ENCODE measurements around the gene NUP107.

The NUP107 gene

DNA sequence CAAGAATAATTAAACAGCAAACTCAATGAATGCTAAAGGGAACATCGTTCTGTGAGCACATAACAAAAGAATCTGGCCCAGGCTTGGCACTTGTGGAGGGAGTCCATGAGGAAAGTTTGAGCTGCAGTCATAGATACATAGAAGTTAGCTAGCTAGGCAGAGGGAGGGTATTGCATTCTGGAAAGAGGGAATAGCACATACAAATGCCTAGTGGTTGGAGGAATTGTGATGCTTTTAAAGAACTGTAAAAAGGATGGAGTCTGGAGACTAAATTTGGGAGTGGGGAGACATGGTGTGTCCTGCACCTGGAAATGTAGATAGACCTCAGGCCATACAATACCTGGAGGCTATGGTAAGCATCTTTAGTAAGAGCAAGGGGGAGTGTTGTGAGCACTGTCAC lies 83.2 kb downstream of the NUP107 start:
- H3K9me3 ChIP-seq (ENCODE audit: control insufficient read depth, low read length): no peaks in the 10 kb centered on the region
- H3K4me1 ChIP-seq (ENCODE audit: control insufficient read depth, insufficient read depth, low read length, poor library complexity, severe bottlenecking): no peaks in the 10 kb centered on the region
- no peaks in the 10 kb centered on the region for H3K27me3 ChIP-seq (replicated peaks; ENCODE audit: control insufficient read depth, insufficient read depth, low read length, poor library complexity, severe bottlenecking)
- no peak overlapping the region for H3K4me3 ChIP-seq (ENCODE audit: insufficient read depth, low read depth, low read length, poor library complexity, severe bottlenecking)
- no peak for DNase-seq
- H3K36me3 ChIP-seq (ENCODE audit: control insufficient read depth, insufficient read depth, low read length): no peaks in the 10 kb centered on the region
- H3K27ac ChIP-seq (ENCODE audit: insufficient read depth, low read length, poor library complexity, severe bottlenecking): no peak overlapping the region

DNA sequence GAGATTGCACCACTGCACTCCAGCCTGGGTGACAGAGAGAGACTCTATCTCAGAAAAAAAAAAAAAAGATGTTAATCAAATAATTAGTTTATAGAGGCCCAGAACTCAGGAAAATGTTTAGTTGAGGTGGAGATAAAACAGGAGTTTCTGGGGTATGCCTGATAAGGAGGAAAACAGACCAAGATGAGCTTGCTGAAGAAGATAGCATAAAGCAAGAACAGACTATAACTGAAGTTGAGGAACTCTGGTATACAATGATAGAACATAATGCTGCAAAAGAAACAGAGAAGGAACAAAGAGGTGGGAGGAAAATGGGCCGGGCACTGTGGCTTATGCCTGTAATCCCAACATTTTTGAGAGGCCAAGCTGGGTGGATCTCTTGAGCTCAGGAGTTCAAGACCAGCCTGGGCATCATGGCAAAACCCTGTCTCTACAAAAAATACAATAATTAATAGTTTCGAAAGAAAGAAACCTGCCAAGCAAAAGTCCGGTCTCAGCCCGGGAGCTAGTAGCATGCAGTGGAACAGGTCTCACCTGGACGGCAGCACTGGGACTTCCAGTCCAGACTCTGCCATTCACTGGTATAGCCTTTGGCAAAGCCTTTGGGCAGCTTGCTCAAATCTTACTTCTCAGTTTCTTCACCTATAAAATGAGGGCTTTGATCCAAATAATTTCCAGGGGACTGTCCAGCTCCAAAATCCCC lies 84.6 kb downstream of the NUP107 start:
- Histone ChIP-seq H3K4me3 (ENCODE audit: insufficient read depth, low read depth, low read length, poor library complexity, severe bottlenecking) (no peak overlapping the region), H3K27me3 (replicated peaks; ENCODE audit: control insufficient read depth, insufficient read depth, low read length, poor library complexity, severe bottlenecking) (no peaks in the 10 kb centered on the region), H3K4me1 (ENCODE audit: control insufficient read depth, insufficient read depth, low read length, poor library complexity, severe bottlenecking) (no peaks in the 10 kb centered on the region), H3K36me3 (ENCODE audit: control insufficient read depth, insufficient read depth, low read length) (no peaks in the 10 kb centered on the region), H3K27ac (ENCODE audit: insufficient read depth, low read length, poor library complexity, severe bottlenecking) (no peak overlapping the region), H3K9me3 (ENCODE audit: control insufficient read depth, low read length) (no peaks in the 10 kb centered on the region)
- no peak for DNase-seq

DNA sequence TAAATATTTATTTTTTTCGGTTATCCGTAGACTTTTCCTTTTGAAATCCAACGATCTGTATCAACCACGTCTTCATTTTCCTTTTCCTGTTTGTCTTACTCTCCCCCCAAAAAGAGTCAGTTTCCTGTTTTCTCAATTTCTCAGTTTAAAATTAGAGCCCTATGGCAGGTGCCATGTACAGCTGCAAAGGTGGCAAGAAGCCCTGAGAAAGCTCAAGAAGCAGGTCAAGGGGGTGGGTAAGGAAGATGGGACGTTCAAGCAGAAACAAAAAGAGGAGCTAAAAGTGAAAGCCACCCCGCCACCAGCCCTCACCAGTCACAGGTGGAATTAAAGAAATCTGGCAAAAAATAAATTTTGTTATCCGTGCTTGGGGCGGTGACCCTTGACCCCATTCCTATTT lies 85.9 kb downstream of the NUP107 start:
- Histone ChIP-seq H3K27me3 (replicated peaks; ENCODE audit: control insufficient read depth, insufficient read depth, low read length, poor library complexity, severe bottlenecking) (no peaks in the 10 kb centered on the region), H3K4me3 (ENCODE audit: insufficient read depth, low read depth, low read length, poor library complexity, severe bottlenecking) (no peak overlapping the region), H3K27ac (ENCODE audit: insufficient read depth, low read length, poor library complexity, severe bottlenecking) (no peak overlapping the region), H3K4me1 (ENCODE audit: control insufficient read depth, insufficient read depth, low read length, poor library complexity, severe bottlenecking) (no peaks in the 10 kb centered on the region), H3K9me3 (ENCODE audit: control insufficient read depth, low read length) (no peaks in the 10 kb centered on the region), H3K36me3 (ENCODE audit: control insufficient read depth, insufficient read depth, low read length) (no peaks in the 10 kb centered on the region)
- DNase-seq: no peak

DNA sequence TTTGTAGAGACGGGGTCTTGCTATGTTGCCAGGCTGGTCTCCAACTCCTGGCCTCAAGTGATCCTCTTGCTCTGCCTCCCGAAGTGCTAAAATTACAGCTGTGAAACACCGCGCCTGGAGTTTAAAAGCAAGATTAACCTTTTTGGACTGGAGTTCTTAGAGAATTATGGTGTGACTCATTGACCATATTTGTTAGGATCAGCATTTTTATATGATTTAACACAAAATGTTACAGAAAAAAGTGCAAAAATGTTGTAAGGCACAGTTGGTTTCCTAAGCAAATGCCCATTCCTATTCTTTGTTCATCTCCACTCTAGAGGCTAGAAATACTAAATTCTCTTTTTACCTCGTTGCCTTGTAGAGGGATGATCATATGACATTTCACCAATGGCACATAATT lies 86.8 kb downstream of the NUP107 start:
- H3K9me3 ChIP-seq (ENCODE audit: control insufficient read depth, low read length): no peaks in the 10 kb centered on the region
- no peaks in the 10 kb centered on the region for H3K36me3 ChIP-seq (ENCODE audit: control insufficient read depth, insufficient read depth, low read length)
- H3K27me3 ChIP-seq (replicated peaks; ENCODE audit: control insufficient read depth, insufficient read depth, low read length, poor library complexity, severe bottlenecking): no peaks in the 10 kb centered on the region
- H3K4me1 ChIP-seq (ENCODE audit: control insufficient read depth, insufficient read depth, low read length, poor library complexity, severe bottlenecking): no peaks in the 10 kb centered on the region
- H3K4me3 ChIP-seq (ENCODE audit: insufficient read depth, low read depth, low read length, poor library complexity, severe bottlenecking): no peak overlapping the region
- no peak overlapping the region for H3K27ac ChIP-seq (ENCODE audit: insufficient read depth, low read length, poor library complexity, severe bottlenecking)
- DNase-seq: no peak

DNA sequence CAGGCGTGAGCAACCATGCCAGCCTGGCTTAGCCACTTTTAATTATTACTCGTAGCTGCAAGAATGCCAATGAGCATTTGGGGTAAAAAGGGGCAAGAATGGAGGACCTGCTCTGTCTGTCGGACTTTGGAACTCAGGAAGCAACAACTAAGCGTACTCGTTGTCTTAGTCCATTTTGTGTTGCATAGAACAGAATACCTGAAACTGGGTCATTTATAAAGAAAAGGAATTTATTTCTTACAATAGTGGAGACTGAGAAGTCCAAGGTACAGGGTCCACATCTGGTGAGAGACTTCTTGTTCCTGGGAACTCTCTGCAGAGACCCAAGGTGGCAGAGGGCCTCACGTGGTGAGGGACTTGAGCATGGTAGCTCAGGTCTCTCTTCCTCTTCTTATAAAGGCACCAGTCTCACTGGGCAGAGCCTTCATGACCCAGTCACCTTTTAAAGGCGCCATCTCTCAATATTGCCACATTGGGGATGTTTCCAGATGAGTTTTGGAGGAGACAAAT lies 88.4 kb downstream of the NUP107 start:
- no peaks in the 10 kb centered on the region for H3K4me1 ChIP-seq (ENCODE audit: control insufficient read depth, insufficient read depth, low read length, poor library complexity, severe bottlenecking)
- H3K36me3 ChIP-seq (ENCODE audit: control insufficient read depth, insufficient read depth, low read length): no peaks in the 10 kb centered on the region
- no peak overlapping the region for H3K4me3 ChIP-seq (ENCODE audit: insufficient read depth, low read depth, low read length, poor library complexity, severe bottlenecking)
- H3K27me3 ChIP-seq (replicated peaks; ENCODE audit: control insufficient read depth, insufficient read depth, low read length, poor library complexity, severe bottlenecking): no peaks in the 10 kb centered on the region
- no peaks in the 10 kb centered on the region for H3K9me3 ChIP-seq (ENCODE audit: control insufficient read depth, low read length)
- DNase-seq: no peak
- no peak overlapping the region for H3K27ac ChIP-seq (ENCODE audit: insufficient read depth, low read length, poor library complexity, severe bottlenecking)

DNA sequence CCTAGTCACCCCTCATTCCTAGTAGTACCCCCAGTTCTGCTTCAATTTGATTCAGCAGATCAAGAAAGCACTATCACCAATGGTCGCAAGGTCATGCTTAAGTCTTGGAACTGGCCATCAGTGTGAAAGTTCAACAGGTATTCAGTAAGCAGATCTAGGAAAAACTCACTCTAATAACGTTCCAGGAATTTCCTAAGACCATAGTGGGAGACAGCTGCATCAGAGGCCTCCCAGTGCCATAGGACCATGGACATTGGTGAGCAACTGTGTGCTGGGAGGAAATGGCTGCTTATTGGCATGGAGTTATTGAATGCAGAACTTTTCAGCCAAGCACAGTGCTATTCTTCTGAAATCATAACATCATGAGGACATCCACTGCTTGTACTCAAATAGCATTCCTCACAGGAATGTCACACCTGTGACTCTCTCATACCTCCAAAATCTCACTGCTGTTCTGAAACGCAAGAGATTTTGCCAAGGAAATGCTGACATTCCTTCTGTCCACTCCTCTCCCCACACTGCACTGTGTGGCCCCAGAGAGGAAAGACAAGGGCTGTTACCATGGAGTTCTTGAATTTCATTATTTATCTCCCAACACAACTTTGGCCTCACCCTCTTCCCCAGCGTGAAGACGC lies 90.3 kb downstream of the NUP107 start:
- Histone ChIP-seq H3K27ac (ENCODE audit: insufficient read depth, low read length, poor library complexity, severe bottlenecking) (no peak overlapping the region), H3K36me3 (ENCODE audit: control insufficient read depth, insufficient read depth, low read length) (no peaks in the 10 kb centered on the region), H3K4me3 (ENCODE audit: insufficient read depth, low read depth, low read length, poor library complexity, severe bottlenecking) (no peak overlapping the region), H3K27me3 (replicated peaks; ENCODE audit: control insufficient read depth, insufficient read depth, low read length, poor library complexity, severe bottlenecking) (no peaks in the 10 kb centered on the region), H3K9me3 (ENCODE audit: control insufficient read depth, low read length) (no peaks in the 10 kb centered on the region), H3K4me1 (ENCODE audit: control insufficient read depth, insufficient read depth, low read length, poor library complexity, severe bottlenecking) (no peaks in the 10 kb centered on the region)
- no peak for DNase-seq

DNA sequence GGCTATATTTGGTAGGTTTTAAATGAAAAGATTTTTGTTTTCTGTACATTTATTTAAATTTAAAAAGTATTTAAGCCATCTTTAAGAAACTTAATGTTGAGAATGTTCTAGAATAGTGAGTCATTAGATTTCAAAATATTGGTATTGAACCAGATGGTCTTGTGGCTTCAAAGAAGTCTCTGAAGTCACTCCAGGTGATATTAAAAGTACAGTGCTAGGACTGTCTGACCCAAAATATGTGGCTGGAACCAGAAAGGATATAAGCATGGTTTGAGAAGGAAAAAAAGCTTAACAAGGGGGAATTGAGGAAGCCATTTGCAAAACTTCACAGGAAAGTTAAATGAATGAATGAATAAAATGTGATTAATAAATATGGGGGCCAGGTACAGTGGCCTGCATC lies 92.5 kb downstream of the NUP107 start:
- no peaks in the 10 kb centered on the region for H3K4me1 ChIP-seq (ENCODE audit: control insufficient read depth, insufficient read depth, low read length, poor library complexity, severe bottlenecking)
- no peak overlapping the region for H3K27ac ChIP-seq (ENCODE audit: insufficient read depth, low read length, poor library complexity, severe bottlenecking)
- no peaks in the 10 kb centered on the region for H3K27me3 ChIP-seq (replicated peaks; ENCODE audit: control insufficient read depth, insufficient read depth, low read length, poor library complexity, severe bottlenecking)
- H3K4me3 ChIP-seq (ENCODE audit: insufficient read depth, low read depth, low read length, poor library complexity, severe bottlenecking): no peak overlapping the region
- H3K9me3 ChIP-seq (ENCODE audit: control insufficient read depth, low read length): no peaks in the 10 kb centered on the region
- DNase-seq: no peak
- no peaks in the 10 kb centered on the region for H3K36me3 ChIP-seq (ENCODE audit: control insufficient read depth, insufficient read depth, low read length)

DNA sequence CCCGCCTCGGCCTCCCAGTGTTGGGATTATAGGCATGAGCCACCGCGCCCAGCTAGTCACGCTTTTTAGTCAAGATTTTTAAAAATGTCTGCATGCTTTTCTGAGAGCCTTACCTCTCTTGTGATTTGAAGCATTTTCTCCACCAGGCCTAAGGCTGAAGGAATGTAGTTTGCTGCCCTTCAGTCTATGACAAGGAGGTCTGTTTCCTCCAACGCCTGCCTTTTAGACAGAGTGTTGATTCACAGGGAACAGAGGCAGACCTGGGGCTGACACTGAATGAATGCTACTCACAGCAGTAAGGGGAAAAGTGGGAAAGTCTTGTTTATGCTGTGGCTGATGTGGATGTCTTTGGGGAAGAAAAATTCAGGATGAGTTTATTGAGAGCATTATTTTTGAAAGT lies 94.0 kb downstream of the NUP107 start:
- Histone ChIP-seq H3K9me3 (ENCODE audit: control insufficient read depth, low read length) (no peaks in the 10 kb centered on the region), H3K4me3 (ENCODE audit: insufficient read depth, low read depth, low read length, poor library complexity, severe bottlenecking) (no peak overlapping the region), H3K4me1 (ENCODE audit: control insufficient read depth, insufficient read depth, low read length, poor library complexity, severe bottlenecking) (no peaks in the 10 kb centered on the region), H3K36me3 (ENCODE audit: control insufficient read depth, insufficient read depth, low read length) (no peaks in the 10 kb centered on the region), H3K27me3 (replicated peaks; ENCODE audit: control insufficient read depth, insufficient read depth, low read length, poor library complexity, severe bottlenecking) (no peaks in the 10 kb centered on the region), H3K27ac (ENCODE audit: insufficient read depth, low read length, poor library complexity, severe bottlenecking) (no peak overlapping the region)
- DNase-seq: no peak

DNA sequence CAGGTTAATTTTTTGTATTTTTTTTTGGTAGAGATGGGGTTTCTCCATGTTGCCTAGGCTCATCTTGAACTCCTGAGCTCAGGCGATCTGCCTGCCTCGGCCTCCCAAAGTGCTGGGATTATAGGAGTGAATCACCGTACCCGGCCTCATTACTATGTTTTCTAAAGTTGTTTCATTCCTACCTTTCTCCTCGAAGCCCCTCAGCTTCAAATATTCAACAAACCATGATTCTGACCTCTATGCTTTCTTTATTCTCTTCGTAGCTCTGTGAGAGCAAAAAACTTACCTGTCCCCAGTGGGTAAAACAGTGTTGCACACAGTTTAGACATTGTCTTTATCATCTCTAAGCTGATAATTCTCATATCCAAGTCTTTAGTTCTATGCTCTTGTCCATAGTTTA lies 95.0 kb downstream of the NUP107 start:
- Histone ChIP-seq H3K27ac (ENCODE audit: insufficient read depth, low read length, poor library complexity, severe bottlenecking) (no peak overlapping the region), H3K27me3 (replicated peaks; ENCODE audit: control insufficient read depth, insufficient read depth, low read length, poor library complexity, severe bottlenecking) (no peaks in the 10 kb centered on the region), H3K9me3 (ENCODE audit: control insufficient read depth, low read length) (no peaks in the 10 kb centered on the region), H3K4me1 (ENCODE audit: control insufficient read depth, insufficient read depth, low read length, poor library complexity, severe bottlenecking) (no peaks in the 10 kb centered on the region), H3K36me3 (ENCODE audit: control insufficient read depth, insufficient read depth, low read length) (no peaks in the 10 kb centered on the region), H3K4me3 (ENCODE audit: insufficient read depth, low read depth, low read length, poor library complexity, severe bottlenecking) (no peak overlapping the region)
- DNase-seq: no peak

DNA sequence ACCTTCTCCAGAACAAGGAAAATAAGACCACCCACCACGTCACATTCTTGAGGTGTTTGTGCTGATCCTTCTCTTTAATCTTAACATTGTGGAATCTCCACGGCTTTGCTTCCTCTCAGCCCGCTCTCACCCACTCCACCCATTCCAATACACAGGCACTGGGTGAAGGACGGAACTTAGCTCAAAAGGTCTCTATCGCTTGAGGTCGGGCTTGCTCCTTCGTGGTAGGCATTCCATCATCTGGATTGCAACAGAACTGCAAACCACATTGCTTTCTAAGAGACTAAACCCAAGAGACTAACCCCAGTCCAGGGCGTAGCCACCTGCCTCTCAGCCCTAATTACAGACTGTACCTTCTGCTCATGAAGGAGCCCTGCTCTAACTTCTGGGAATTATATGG lies 97.2 kb downstream of the NUP107 start:
- Histone ChIP-seq H3K4me1 (ENCODE audit: control insufficient read depth, insufficient read depth, low read length, poor library complexity, severe bottlenecking) (no peaks in the 10 kb centered on the region), H3K4me3 (ENCODE audit: insufficient read depth, low read depth, low read length, poor library complexity, severe bottlenecking) (no peak overlapping the region)

More for the DNA sequence above, 97.2 kb downstream of the NUP107 start:
- DNase-seq: no peak
- Histone ChIP-seq H3K9me3 (ENCODE audit: control insufficient read depth, low read length) (no peaks in the 10 kb centered on the region), H3K36me3 (ENCODE audit: control insufficient read depth, insufficient read depth, low read length) (no peaks in the 10 kb centered on the region), H3K27me3 (replicated peaks; ENCODE audit: control insufficient read depth, insufficient read depth, low read length, poor library complexity, severe bottlenecking) (no peaks in the 10 kb centered on the region), H3K27ac (ENCODE audit: insufficient read depth, low read length, poor library complexity, severe bottlenecking) (no peak overlapping the region)
